ENCODE results near the gene UIMC1. TPM values are rescaled to one million over a fixed set of nuclear protein-coding genes. Genes with fewer than 3 reads are reported as not detected.
"Not testable (repeated sequence)": the region's sequence is repeated elsewhere in the genome, so short reads cannot be mapped to it uniquely, and the experiment has no call there.

UIMC1 gene
- total RNA-seq, 1 donor from 2014 or later: 34.2 TPM

DNA sequence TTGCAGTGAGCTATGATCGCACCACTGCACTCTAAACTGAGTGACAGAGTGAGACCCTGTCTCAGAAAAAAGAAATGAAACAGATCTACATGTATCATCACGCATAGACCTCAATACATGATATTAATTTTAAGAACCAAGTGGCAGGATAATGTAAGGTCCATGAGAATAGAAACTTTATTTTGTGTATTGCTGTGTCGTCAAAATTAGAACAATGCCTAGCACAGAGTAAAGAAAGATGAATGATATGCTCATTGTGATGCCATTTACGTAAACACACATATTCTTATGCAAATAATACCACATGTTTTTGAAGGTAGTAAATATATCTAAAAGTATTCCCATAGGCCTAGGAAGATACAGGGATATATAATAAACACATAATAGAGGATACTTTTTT is 3.6 kb upstream of the UIMC1 start:
- no peak for DNase-seq (ENCODE audit: low spot score)
- Mint-ChIP-seq H3K4me3 (ENCODE audit: unreplicated experiment) (no peak overlapping the region), H3K4me1 (ENCODE audit: low read depth) (peaks cover 13% of the 10 kb centered on the region), H3K27me3 (ENCODE audit: low read depth) (no peaks in the 10 kb centered on the region), H3K9me3 (ENCODE audit: low read depth) (no peaks in the 10 kb centered on the region), H3K36me3 (ENCODE audit: low read depth) (no peaks in the 10 kb centered on the region), H3K27ac (ENCODE audit: unreplicated experiment) (no peak overlapping the region)
- TF ChIP-seq CTCF (IDR thresholded peaks at IDR 0.05): no peak

DNA sequence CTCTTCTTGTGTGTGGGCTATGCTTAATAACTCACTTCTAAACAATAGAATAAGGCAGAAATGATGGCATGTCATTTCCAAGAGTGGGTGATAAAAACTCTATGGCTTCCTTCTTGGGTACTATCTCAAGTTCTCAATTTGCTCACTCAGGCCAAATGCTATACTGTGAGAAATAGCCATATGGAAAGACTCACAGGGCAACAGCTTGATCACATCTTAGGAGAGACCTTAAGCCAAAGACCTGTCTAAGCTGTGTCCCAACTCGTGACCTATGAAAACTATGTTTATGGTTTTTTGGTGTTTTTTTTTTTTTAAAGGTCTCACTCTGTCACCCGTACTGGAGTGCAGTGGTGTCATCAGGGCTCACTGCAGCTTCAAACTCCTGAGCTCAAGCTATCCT is 2.1 kb upstream of the UIMC1 start:
- no peaks in the 10 kb centered on the region for H3K9me3 Mint-ChIP-seq (ENCODE audit: low read depth)
- no peak overlapping the region for H3K4me3 Mint-ChIP-seq (ENCODE audit: unreplicated experiment)
- H3K27ac Mint-ChIP-seq (ENCODE audit: unreplicated experiment): no peak overlapping the region
- TF ChIP-seq CTCF (IDR thresholded peaks at IDR 0.05): no peak
- no peaks in the 10 kb centered on the region for H3K27me3 Mint-ChIP-seq (ENCODE audit: low read depth)
- H3K4me1 Mint-ChIP-seq (ENCODE audit: low read depth): peaks cover 24% of the 10 kb centered on the region
- no peak for DNase-seq (ENCODE audit: low spot score)
- no peaks in the 10 kb centered on the region for H3K36me3 Mint-ChIP-seq (ENCODE audit: low read depth)

DNA sequence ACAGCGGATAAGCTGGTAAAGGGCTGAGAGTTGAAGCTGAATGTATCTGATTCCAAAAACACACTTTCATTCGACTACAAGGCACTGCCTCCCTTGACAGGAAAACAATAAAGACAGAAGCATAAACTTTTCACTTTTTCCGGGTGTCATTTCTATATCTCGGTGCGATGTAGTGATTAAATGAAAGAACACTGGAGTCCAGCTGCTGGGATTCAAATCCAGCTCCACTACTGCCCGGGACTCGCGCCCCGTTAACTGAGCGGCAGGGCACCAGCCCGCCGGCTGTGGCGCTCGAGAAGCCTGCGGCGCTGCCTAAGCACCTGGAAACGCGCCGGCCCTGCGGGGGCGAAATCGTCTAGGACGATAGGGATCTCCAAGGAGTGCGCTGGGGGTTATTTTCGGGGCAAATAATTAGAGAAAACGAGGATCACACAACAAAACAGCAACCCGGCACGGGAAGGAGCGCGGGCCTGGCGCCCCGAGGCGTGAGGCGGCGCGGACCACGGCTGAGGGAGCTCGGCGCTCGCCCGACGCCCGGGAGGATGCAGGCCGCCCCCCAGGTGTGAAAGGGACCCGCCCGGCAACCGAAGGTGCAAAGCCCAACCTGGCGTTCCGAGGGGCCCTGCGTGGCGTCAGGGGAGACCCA is 837 bp downstream of the UIMC1 start:
- H3K9me3 Mint-ChIP-seq (ENCODE audit: low read depth): no peaks in the 10 kb centered on the region
- DNase-seq (ENCODE audit: low spot score): no peak

GRCh38 chr5:177004961-177005360 is 1.6 kb downstream of the UIMC1 start:
- Mint-ChIP-seq H3K9me3 (ENCODE audit: low read depth) (no peaks in the 10 kb centered on the region), H3K4me1 (ENCODE audit: low read depth) (peaks cover 25% of the 10 kb centered on the region), H3K4me3 (ENCODE audit: unreplicated experiment) (peak overlapping the region; percentile 91), H3K27me3 (ENCODE audit: low read depth) (no peaks in the 10 kb centered on the region), H3K36me3 (ENCODE audit: low read depth) (no peaks in the 10 kb centered on the region), H3K27ac (ENCODE audit: unreplicated experiment) (peak overlapping the region; percentile 99)
- no peak for TF ChIP-seq CTCF (IDR thresholded peaks at IDR 0.05)
- DNase-seq (ENCODE audit: low spot score): no peak

More for the DNA sequence above, 837 bp downstream of the UIMC1 start:
- H3K4me1 Mint-ChIP-seq (ENCODE audit: low read depth): peaks cover 25% of the 10 kb centered on the region
- H3K27ac Mint-ChIP-seq (ENCODE audit: unreplicated experiment): peak overlapping the region; percentile 99
- H3K27me3 Mint-ChIP-seq (ENCODE audit: low read depth): no peaks in the 10 kb centered on the region
- H3K36me3 Mint-ChIP-seq (ENCODE audit: low read depth): no peaks in the 10 kb centered on the region
- TF ChIP-seq CTCF (IDR thresholded peaks at IDR 0.05): peak; percentile 78
- H3K4me3 Mint-ChIP-seq (ENCODE audit: unreplicated experiment): peak overlapping the region; percentile 91

DNA sequence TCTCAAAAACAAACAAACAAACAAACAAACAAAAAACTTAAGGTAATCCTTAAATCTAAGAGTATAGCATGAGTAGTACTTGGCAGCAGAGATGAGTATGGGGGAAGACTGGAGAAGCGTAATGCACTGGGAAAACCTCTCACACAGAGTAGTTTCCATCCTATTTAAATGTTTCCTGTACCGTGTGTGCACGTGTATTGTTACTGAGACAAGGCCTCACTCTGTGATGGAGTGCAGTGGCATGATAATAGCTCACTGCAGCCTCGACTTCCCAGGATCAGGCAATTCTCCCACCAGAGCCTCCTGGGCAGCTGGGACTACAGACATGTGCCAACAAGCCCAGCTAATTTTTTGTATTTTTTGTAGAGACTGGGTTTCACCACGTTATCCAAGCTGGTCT is 2.9 kb downstream of the UIMC1 start:
- Mint-ChIP-seq H3K27me3 (ENCODE audit: low read depth) (no peaks in the 10 kb centered on the region), H3K27ac (ENCODE audit: unreplicated experiment) (no peak overlapping the region), H3K4me3 (ENCODE audit: unreplicated experiment) (no peak overlapping the region), H3K4me1 (ENCODE audit: low read depth) (peaks cover 25% of the 10 kb centered on the region), H3K9me3 (ENCODE audit: low read depth) (no peaks in the 10 kb centered on the region), H3K36me3 (ENCODE audit: low read depth) (no peaks in the 10 kb centered on the region)
- no peak for TF ChIP-seq CTCF (IDR thresholded peaks at IDR 0.05)
- no peak for DNase-seq (ENCODE audit: low spot score)

GRCh38 chr5:176999526-176999925 is 7.1 kb downstream of the UIMC1 start:
- not testable (repeated sequence) for H3K9me3 Mint-ChIP-seq (ENCODE audit: low read depth); H3K4me3 Mint-ChIP-seq (ENCODE audit: unreplicated experiment); H3K36me3 Mint-ChIP-seq (ENCODE audit: low read depth); DNase-seq (ENCODE audit: low spot score); H3K27ac Mint-ChIP-seq (ENCODE audit: unreplicated experiment); H3K27me3 Mint-ChIP-seq (ENCODE audit: low read depth)
- H3K4me1 Mint-ChIP-seq (ENCODE audit: low read depth): peaks cover 36% of the 10 kb centered on the region

Data from chondrocyte (in vitro differentiated cells).